Esophagus squamous epithelium (tissue), 5 donors: ENCODE results near the gene MAN1C1. TPM values are rescaled to one million over a fixed set of nuclear protein-coding genes. Genes with fewer than 3 reads are reported as not detected.

Experiments
- DNase-seq: peaks from one replicate; lab custom pipeline; 2025; lab: John Stamatoyannopoulos, UW
- H3K27ac ChIP-seq, 4 donors: fragments of 200-600 bp; sonication (generic); one replicate each; pipeline ENCODE4 v1.5.1; 2016 to 2019; ENCODE audit warnings: mild to moderate bottlenecking in 1 of 4
- H3K27me3 ChIP-seq, 4 donors: fragments of 200-600 bp; sonication (generic); 1 replicate in 3 of 4; 2 replicates in 1 of 4; pipeline versions ENCODE4 v1.5.1 to v1.6.0; 2017 to 2021; ENCODE audit warnings: antibody characterized with exemption in 1 of 4
- H3K36me3 ChIP-seq, 3 donors: fragments of 200-600 bp; sonication (generic); one replicate each; pipeline ENCODE4 v1.5.1; 2016 to 2019
- H3K4me1 ChIP-seq, 3 donors: fragments of 200-600 bp; sonication (generic); one replicate each; pipeline ENCODE4 v1.5.1; 2017 to 2019
- H3K4me3 ChIP-seq, 4 donors: fragments of 200-600 bp; sonication (generic); 1 replicate in 3 of 4; 2 replicates in 1 of 4; pipeline ENCODE4 v1.5.1; 2016 to 2019; ENCODE audit warnings: mild to moderate bottlenecking in 2 of 4, moderate library complexity in 1 of 4
- H3K9me3 ChIP-seq, 3 donors: fragments of 200-600 bp; sonication (generic); one replicate each; pipeline ENCODE4 v1.5.1; 2016 to 2019
- CTCF ChIP-seq, 6 experiments: fragments of 450-650 bp in 4 of 6; fragments of 200-600 bp in 2 of 6; sonication (generic) in 2 of 6; IDR thresholded peaks; one replicate each; pipeline ENCODE4 v1.5.1; 2016 to 2019; ENCODE audit warnings: antibody characterized with exemption in 6 of 6, mild to moderate bottlenecking in 4 of 6, moderate library complexity in 4 of 6
- POLR2A ChIP-seq, 4 donors: fragments of 450-650 bp; IDR thresholded peaks; one replicate each; pipeline ENCODE4 v1.6.1; 2017; ENCODE audit warnings: antibody characterized with exemption in 4 of 4, mild to moderate bottlenecking in 4 of 4, moderate library complexity in 3 of 4
- WGBS, 2 donors: methylation state at CpG; one replicate each; pipeline ENCODE4 v1.1.5; 2018; 5-methylcytosine and 5-hydroxymethylcytosine counted together
- intact Hi-C: fragments of 100-400 bp; cut with DNase I; formaldehyde crosslinking; loops from one replicate; pipeline ENCODE4 v1.15.0; 2022
- total RNA-seq, 4 donors: library from RNA; depleted of rRNA; stranded (reverse); fragments of >200 nt; gene quantifications; one replicate each; pipeline ENCODE4 v1.1.0, GENCODE V29; 2016
- donor health status: DM: yes; HTN: yes; CAD: no.

The MAN1C1 gene
- total RNA-seq, 4 donors from 2014 or later, result 0.91 to 7.4 (median 3.8) TPM

- Histone ChIP-seq H3K36me3 (no peaks in the 10 kb centered on the region), H3K27ac (peak overlapping the region; percentile 61 to 92 (median 81)), H3K4me1 (peaks cover 23 to 62% (median 41%) of the 10 kb centered on the region in 3 donors), H3K27me3 (peaks cover 0 to 21% (median 0%) of the 10 kb centered on the region in 4 donors), H3K9me3 (no peaks in the 10 kb centered on the region), H3K4me3 (peak overlapping the region; percentile 39 to 93 (median 77))
- intact Hi-C loops, result loop anchor here (5.0 kb wide), 1 partner anchor 132 kb away; no protein-coding TSS in a partner anchor
- 9 to 23% methylated on average over 7 to 11 of the region's 12 CpGs for WGBS, 2 donors
- DNase-seq, result no peak
- no peak for TF ChIP-seq CTCF (IDR thresholded peaks at IDR 0.05)
- no peak for TF ChIP-seq POLR2A (IDR thresholded peaks at IDR 0.05)
Observed at GRCh38 chr1:25615563-25616094, 962 bp upstream of the MAN1C1 start.

- DNase-seq, result no peak
- H3K4me1 ChIP-seq, result peaks cover 16 to 64% (median 37%) of the 10 kb centered on the region in 3 donors
Observed at GRCh38 chr1:25616987-25617624, 515 bp downstream of the MAN1C1 start.

GRCh38 chr1:25617625-25618432 is 1.2 kb downstream of the MAN1C1 start:
- no peak for DNase-seq

More at GRCh38 chr1:25616987-25617624, 515 bp downstream of the MAN1C1 start:
- H3K4me3 ChIP-seq, result peak overlapping the region; percentile 69 to 93 (median 86)
- peak overlapping the region; percentile 63 to 84 (median 72) for H3K27ac ChIP-seq
- TF ChIP-seq CTCF (IDR thresholded peaks at IDR 0.05) (no peak), POLR2A (IDR thresholded peaks at IDR 0.05) (no peak)
- H3K9me3 ChIP-seq, result no peaks in the 10 kb centered on the region
- H3K36me3 ChIP-seq, result no peaks in the 10 kb centered on the region
- no CpG with 5 or more reads among the region's 94 CpGs for WGBS, 2 donors
- intact Hi-C loops, result loop anchor here (5.0 kb wide), 1 partner anchor 130 kb away; no protein-coding TSS in a partner anchor
- H3K27me3 ChIP-seq, result peaks cover 0 to 21% (median 0%) of the 10 kb centered on the region in 4 donors

GRCh38 chr1:25618433-25618808 is 1.8 kb downstream of the MAN1C1 start:
- H3K27ac ChIP-seq, result peak overlapping the region; percentile 63 to 84 (median 72)
- DNase-seq, result no peak
- 53 to 56% methylated on average over 4 of the region's 4 CpGs for WGBS, 2 donors
- no peaks in the 10 kb centered on the region for H3K36me3 ChIP-seq
- intact Hi-C loops, result loop anchor here (5.0 kb wide), 1 partner anchor 129 kb away; no protein-coding TSS in a partner anchor
- TF ChIP-seq CTCF (IDR thresholded peaks at IDR 0.05), result no peak
- TF ChIP-seq POLR2A (IDR thresholded peaks at IDR 0.05), result no peak
- no peaks in the 10 kb centered on the region for H3K9me3 ChIP-seq
- H3K4me1 ChIP-seq, result peaks cover 16 to 75% (median 37%) of the 10 kb centered on the region in 3 donors
- H3K4me3 ChIP-seq, result peak overlapping the region in 3 of 4 donors; percentile 69 to 93 (median 85)
- peaks cover 0 to 21% (median 0%) of the 10 kb centered on the region in 4 donors for H3K27me3 ChIP-seq

More at GRCh38 chr1:25617625-25618432, 1.2 kb downstream of the MAN1C1 start:
- no peak for TF ChIP-seq CTCF (IDR thresholded peaks at IDR 0.05)
- TF ChIP-seq POLR2A (IDR thresholded peaks at IDR 0.05), result no peak
- Histone ChIP-seq H3K4me3 (peak overlapping the region; percentile 69 to 93 (median 86)), H3K27ac (peak overlapping the region; percentile 63 to 84 (median 72)), H3K4me1 (peaks cover 16 to 70% (median 37%) of the 10 kb centered on the region in 3 donors), H3K36me3 (no peaks in the 10 kb centered on the region), H3K27me3 (peaks cover 0 to 21% (median 0%) of the 10 kb centered on the region in 4 donors), H3K9me3 (no peaks in the 10 kb centered on the region)
- intact Hi-C loops, result loop anchor here (5.0 kb wide), 1 partner anchor 129 kb away; no protein-coding TSS in a partner anchor
- WGBS, 2 donors, result 30% methylated on average over 3 to 5 of the region's 66 CpGs
